Measurements from ENCODE around the gene HOXC5. TPM values are rescaled to one million over a fixed set of nuclear protein-coding genes. Genes with fewer than 3 reads are reported as not detected.

The HOXC5 gene
- total RNA-seq, 1 donor from 2014 or later, result not detected

DNA sequence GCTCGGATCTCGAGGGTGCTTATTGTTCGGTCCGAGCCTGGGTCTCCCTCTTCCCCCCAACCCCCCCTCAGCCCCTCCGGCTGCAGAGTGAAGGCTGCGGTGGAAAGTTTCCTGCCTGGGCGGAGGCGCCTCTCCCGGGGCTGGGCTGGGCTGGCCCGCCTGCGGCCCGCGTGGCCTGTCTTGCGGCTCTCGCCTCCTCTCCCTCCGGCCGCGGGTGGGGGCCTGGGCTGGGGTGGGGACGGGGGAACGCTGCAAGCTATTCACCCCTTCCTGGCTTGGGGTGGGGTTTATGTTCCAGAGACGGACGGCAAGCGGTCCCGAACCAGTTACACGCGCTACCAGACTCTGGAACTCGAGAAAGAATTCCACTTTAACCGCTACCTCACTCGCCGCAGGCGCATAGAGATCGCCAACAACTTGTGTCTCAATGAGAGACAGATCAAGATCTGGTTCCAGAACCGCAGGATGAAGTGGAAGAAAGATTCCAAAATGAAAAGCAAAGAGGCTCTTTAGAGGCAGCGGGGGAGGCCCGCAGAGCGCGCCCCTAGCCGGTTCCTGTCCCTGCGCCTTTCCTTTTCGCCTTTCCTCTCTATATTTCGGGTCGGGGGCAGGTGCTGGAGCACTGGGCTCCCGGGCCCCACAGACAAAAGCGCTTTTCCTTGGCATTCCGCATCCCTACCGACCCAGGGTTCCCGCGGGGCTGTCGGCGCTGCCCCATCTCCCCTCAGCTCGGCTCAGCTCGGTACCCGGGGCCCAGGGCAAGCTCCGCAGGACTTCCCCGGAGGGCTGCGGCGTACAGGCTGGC is 1.3 kb downstream of the HOXC5 start:
- DNase-seq (no peak), ATAC-seq (ENCODE audit: low read depth) (no peak)
- intact Hi-C loops (cut with micrococcal nuclease), result loop anchor here (2.0 to 5.0 kb wide), 4 partner anchors 19 to 72 kb away; partner anchors contain the start of gene HOXC4
- ChIA-PET CTCF (interaction anchor here (0.8 to 6.3 kb wide), 3 partner anchors 18 to 167 kb away, joined by 4 to 98 read pairs (median 6); partner anchors contain the start of gene SMUG1), POLR2A (interaction anchor here (1.4 kb wide), 1 partner anchor 155 kb away, joined by 3 read pairs; the partner anchor contains the start of gene SMUG1)
- Mint-ChIP-seq H3K9me3 (no peaks in the 10 kb centered on the region), H3K27me3 (peaks cover 61% of the 10 kb centered on the region), H3K36me3 (ENCODE audit: low read depth) (no peaks in the 10 kb centered on the region), H3K27ac (no peak overlapping the region), H3K4me1 (peaks cover 27% of the 10 kb centered on the region), H3K4me3 (peak overlapping the region; percentile 71)
- TF ChIP-seq, protein P1, sequence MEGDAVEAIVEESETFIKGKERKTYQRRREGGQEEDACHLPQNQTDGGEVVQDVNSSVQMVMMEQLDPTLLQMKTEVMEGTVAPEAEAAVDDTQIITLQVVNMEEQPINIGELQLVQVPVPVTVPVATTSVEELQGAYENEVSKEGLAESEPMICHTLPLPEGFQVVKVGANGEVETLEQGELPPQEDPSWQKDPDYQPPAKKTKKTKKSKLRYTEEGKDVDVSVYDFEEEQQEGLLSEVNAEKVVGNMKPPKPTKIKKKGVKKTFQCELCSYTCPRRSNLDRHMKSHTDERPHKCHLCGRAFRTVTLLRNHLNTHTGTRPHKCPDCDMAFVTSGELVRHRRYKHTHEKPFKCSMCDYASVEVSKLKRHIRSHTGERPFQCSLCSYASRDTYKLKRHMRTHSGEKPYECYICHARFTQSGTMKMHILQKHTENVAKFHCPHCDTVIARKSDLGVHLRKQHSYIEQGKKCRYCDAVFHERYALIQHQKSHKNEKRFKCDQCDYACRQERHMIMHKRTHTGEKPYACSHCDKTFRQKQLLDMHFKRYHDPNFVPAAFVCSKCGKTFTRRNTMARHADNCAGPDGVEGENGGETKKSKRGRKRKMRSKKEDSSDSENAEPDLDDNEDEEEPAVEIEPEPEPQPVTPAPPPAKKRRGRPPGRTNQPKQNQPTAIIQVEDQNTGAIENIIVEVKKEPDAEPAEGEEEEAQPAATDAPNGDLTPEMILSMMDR (IDR thresholded peaks at IDR 0.05), result no peak

GRCh38 chr12:54034785-54035310 is 2.0 kb downstream of the HOXC5 start:
- TF ChIP-seq, protein P1 (IDR thresholded peaks at IDR 0.05), result no peak
- intact Hi-C loops (cut with micrococcal nuclease), result loop anchor here (2.0 to 5.0 kb wide), 3 partner anchors 18 to 73 kb away; partner anchors contain the start of gene HOXC4
- CTCF ChIA-PET, result interaction anchor here (0.8 to 6.3 kb wide), 4 partner anchors 18 to 173 kb away, joined by 4 to 98 read pairs (median 6); partner anchors contain the start of gene SMUG1
- POLR2A ChIA-PET, result interaction anchor here (1.4 kb wide), 1 partner anchor 154 kb away, joined by 3 read pairs; the partner anchor contains the start of gene SMUG1
- Mint-ChIP-seq H3K27ac (no peak overlapping the region), H3K4me1 (peaks cover 22% of the 10 kb centered on the region), H3K36me3 (ENCODE audit: low read depth) (no peaks in the 10 kb centered on the region), H3K9me3 (no peaks in the 10 kb centered on the region), H3K4me3 (peak overlapping the region; percentile 29), H3K27me3 (peaks cover 63% of the 10 kb centered on the region)
- no peak for ATAC-seq (ENCODE audit: low read depth)
- DNase-seq, result no peak

DNA sequence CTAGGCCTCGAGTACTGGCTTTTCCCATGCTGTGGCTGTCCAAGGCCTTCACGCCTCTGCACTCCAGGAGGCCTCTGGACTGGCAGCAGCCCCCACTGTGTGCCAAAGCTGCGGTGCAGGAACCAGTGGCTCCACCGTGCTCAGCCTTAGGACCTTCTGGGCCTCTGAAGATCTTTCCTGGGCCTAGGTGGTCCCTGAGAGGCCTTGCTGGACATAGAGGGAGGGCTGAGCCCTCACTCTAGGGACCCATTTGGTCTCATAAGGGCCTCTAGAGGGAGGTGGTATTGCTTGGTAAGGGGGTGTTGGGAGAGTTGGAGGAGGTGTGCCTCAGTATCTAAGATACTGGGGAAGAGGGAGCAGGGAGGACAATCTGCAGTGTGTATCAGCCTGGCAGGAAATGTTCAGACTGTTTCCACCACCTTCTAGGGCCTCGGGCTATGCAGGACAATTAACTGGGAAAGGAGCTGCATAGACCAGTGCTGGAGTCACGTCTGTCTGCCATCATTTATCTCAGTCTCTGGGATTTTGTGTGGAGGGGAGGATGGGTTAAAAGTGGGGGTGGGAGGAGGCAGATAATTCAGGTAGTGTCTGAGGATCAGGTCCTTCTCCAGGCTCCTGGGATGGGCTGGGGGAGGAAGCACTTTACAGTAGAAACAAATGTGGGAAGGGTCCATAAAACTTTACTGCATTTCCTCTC is 2.9 kb downstream of the HOXC5 start:
- no peak overlapping the region for H3K4me3 Mint-ChIP-seq
- H3K9me3 Mint-ChIP-seq, result no peaks in the 10 kb centered on the region
- ChIA-PET POLR2A (no interaction called here), CTCF (interaction anchor here (1.4 to 6.3 kb wide), 3 partner anchors 156 to 172 kb away, joined by 6 to 98 read pairs (median 6); partner anchors contain the start of gene SMUG1)
- TF ChIP-seq, protein P1 (IDR thresholded peaks at IDR 0.05), result no peak
- intact Hi-C loops (cut with micrococcal nuclease), result loop anchor here (2.0 kb wide), 1 partner anchor 17 kb away; the partner anchor contains the start of gene HOXC4
- H3K27ac Mint-ChIP-seq, result no peak overlapping the region
- peaks cover 20% of the 10 kb centered on the region for H3K4me1 Mint-ChIP-seq
- no peak for ATAC-seq (ENCODE audit: low read depth)
- DNase-seq, result no peak
- peaks cover 67% of the 10 kb centered on the region for H3K27me3 Mint-ChIP-seq
- H3K36me3 Mint-ChIP-seq (ENCODE audit: low read depth), result no peaks in the 10 kb centered on the region

DNA sequence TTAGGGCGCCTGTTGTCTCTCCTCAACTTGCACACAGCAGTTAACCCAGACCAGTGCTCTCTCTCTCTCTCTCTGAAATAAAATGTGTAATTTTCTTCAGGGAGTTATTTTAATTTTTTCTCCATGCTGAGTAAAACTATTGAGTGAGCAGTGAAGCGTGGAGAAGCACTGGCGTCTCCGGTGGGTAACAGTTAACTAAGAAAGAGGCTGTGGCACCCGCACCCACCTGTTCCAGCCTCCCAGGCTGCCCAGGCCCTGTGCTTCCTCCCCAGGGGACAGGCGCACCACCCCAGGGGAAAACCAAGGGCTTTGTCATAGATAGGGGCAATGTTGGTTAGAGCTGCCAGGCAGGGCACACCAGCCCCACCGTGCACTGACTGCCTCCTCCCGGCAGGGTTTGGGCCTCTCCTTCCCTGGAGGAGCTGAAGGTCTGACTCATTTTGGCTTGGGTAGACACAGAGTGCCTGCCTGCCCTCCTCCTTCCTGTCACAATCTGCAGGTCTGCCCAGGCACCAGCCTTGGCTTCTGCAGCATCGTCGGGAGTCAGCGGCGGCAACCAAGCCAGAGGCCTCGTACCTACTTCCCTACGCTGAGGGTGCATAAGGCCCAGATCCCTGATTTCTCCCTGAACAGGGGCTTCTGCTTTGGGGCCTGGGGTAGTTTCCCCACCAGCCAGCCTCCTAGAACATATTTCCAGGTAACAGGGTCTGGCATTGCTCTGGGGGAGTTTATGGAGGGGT is 3.9 kb downstream of the HOXC5 start:
- Mint-ChIP-seq H3K36me3 (ENCODE audit: low read depth) (no peaks in the 10 kb centered on the region), H3K9me3 (no peaks in the 10 kb centered on the region), H3K27me3 (peaks cover 67% of the 10 kb centered on the region), H3K4me1 (peaks cover 20% of the 10 kb centered on the region), H3K27ac (no peak overlapping the region), H3K4me3 (no peak overlapping the region)
- DNase-seq, result no peak
- POLR2A ChIA-PET, result interaction anchor here (0.5 kb wide), 1 partner anchor 15 kb away, joined by 4 read pairs; no protein-coding TSS in a partner anchor
- ATAC-seq (ENCODE audit: low read depth), result no peak
- CTCF ChIA-PET, result interaction anchor here (2.0 kb wide), 1 partner anchor 171 kb away, joined by 6 read pairs; no protein-coding TSS in a partner anchor
- intact Hi-C loops (cut with micrococcal nuclease), result no loop called here
- TF ChIP-seq, protein P1 (IDR thresholded peaks at IDR 0.05), result no peak
